ENCODE results near the gene AFF3.
A peak's percentile ranks its signal among the peaks of the same experiment; 100 is the strongest.
"Not testable (repeated sequence)": the region's sequence is repeated elsewhere in the genome, so short reads cannot be mapped to it uniquely, and the experiment has no call there.

AFF3 gene

DNA sequence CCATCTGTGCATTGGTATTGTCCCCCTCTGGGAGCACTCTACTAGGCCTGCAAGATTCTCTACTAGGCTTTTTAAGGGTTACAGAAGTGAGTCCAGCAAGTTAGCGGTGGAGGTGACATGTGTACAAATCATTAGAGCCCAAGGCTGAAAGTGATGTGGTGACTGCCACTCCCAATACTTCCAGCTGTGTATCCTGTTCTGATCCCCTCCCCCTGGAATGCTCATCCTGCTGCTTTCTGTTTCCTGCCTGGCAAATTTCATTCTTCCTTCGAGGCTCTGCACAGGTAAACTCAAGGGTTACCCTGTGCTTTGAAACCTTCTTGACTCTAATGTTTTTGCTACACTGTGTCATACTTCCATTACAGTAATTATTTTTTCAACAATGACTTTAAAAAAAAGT lies 394.0 kb downstream of the AFF3 start:
- DNase-seq: no peak
- ATAC-seq: no peak

DNA sequence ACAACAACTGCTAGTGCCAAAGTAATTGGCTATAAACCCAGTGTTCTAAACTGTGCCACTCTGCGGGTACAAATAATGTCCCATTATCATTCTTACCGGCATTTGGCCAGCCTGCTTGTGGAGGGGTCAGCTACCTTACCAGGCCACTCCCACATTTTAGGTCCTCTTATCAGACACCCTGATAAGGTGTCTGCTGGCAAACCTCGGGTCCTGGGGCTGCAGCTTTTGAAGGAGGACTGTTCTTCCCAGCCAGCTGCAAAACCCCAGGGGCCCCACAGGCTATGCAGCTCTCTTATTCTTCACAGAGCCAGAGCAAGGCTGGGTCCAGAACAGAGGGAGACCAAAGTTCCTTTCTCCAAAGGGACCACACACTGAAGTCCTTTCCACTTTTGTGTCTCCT lies 394.5 kb downstream of the AFF3 start:
- DNase-seq (no peak), ATAC-seq (no peak)

GRCh38 chr2:99743146-99743545 lies 399.2 kb downstream of the AFF3 start:
- no peak for ATAC-seq
- no peak for DNase-seq

GRCh38 chr2:99737537-99737936 lies 404.9 kb downstream of the AFF3 start:
- ATAC-seq (no peak), DNase-seq (no peak)

DNA sequence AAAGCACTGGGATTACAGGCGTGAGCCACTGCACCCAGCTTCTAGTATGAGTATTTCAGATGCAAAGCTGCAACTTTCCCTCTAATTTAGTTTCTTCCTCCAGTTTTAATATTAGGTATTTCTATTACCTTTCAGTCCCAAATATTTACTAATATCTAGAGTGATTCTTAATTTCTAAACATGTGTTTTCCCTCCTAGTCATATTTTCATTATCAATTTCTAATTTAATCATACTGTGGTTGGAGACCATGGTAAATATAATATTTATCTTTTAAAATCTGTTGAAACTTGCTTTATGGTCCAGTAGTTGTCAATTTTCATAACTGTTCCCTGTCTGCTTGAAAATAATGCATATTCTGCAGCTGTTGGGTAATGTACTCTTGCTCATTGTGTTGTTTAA lies 406.6 kb downstream of the AFF3 start:
- no peak for DNase-seq
- no peak for ATAC-seq

DNA sequence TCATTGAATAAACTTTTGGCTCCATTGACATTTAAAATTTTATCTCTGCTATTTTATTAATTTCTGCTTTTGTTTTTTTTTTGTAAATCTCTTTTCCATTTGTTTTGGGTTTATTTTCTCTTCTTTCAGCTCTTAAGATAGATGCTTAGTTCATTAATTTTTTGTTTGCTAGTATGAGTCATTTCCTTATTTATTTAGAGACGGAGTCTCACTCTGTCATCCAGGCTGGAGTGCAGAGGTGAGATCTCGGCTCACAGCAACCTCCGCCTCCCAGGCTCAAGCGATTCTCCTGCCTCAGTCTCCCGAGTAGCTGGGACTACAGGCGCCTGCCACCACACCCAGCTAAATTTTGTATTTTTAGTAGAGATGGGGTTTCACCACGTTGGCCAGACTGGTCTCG lies 407.1 kb downstream of the AFF3 start:
- DNase-seq, ATAC-seq: not testable (repeated sequence)

DNA sequence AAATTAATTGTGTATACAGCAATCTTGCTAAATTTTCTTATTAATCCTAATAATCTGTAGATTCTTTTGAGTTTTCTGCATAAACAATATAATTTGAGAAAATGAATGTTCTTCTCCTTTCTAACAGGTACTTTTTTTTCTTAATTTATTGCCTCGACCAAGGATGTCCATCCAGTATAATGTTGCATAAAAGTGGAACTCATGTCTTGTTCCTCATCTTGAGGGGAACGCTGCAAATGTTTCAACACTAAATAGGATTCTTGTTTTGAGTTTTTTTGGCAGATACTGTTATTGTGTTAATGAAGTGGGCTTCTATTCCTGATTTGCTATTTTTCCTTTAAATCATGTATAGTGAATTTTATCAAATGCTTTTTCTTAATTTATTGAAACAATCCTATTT lies 408.2 kb downstream of the AFF3 start:
- ATAC-seq (no peak), DNase-seq (no peak)

DNA sequence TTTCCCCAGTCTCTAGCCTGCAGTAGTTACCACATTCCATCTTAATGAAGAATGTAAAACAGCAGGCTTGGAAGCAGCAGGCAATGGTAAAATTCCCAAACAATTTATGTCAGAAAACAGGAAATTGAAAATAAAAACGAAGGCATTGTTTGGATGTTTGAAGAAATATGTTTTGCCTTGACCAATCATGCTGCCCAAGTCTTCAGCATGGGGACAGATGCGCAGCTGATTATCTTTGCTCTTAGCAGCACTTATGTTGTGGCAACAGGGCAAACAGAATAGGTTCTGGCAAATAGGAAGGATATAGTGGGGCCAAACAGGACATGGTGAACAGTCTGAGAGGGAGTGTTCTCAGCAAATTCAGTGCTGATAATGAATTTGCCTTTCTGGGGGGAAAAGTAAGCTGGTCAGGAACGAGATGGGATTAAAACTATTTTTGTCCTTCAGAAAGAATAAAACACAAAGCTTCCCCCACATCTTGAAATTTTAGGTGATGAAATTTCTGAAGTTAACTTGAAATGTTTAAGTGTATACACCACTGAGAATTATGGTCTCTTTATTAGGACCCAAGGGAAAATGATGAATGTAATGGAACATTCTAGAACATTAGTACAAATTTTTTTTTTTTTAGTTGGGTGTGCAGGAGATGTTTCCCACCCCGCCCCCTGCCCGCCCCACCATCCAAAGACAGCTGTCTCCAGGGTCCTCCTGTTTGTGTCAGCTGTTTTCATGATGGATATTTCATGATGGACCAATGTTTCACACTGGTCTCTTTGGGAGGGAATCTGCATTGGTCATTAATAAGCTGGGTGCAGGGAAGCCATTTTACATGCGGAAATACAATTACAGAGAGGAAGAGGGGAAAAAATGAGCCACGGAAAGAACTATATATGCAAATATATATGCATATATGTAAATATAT lies 413.0 kb downstream of the AFF3 start:
- no peak for ATAC-seq

GRCh38 chr2:99728166-99728565 lies 414.2 kb downstream of the AFF3 start:
- no peak for ATAC-seq
- DNase-seq: no peak

More for the DNA sequence above, 413.0 kb downstream of the AFF3 start:
- no peak for DNase-seq

DNA sequence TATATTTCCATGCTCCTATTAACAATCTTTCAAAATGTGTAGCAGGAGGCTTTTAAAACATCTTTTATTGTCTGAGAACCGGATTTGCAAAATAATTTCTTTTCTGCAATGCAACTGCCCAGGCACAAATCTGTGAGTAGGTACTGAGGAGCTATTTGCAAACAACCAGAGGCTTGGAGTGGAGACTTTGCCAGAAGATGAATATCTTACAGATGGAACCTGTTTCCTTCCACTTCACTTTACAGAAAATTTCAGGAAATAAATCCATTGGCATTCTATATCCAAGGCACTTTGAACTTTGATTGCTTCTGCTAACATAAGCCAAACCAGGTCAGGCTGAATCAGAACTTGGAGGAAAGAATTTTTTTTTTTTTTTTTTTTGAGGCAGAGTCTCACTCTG lies 415.2 kb downstream of the AFF3 start:
- ATAC-seq (no peak), DNase-seq (no peak)

DNA sequence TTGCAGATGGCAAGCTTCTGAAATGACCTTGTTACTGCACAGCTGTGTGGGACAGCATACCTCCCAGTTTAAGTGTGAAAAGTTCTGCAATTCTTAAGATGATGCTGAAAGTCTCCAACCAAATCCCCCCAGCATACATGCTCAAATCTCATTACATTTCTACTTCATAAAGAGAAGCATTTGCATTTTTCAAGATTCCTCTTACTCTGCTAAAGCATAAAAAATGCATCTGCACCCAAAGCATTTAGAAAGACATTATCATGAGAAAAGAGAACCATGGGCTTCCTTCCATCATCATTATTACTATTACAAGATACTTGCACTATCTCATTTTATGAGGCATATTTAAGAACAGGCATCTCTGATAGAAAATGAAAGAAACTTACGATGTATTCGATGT lies 415.7 kb downstream of the AFF3 start:
- ATAC-seq (no peak), DNase-seq (no peak)

- DNase-seq: no peak
These were observed 416.6 kb downstream of the AFF3 start for GRCh38 chr2:99725820-99726219.

GRCh38 chr2:99722476-99722875 lies 419.9 kb downstream of the AFF3 start:
- DNase-seq (no peak), ATAC-seq (no peak)

More at GRCh38 chr2:99725820-99726219, 416.6 kb downstream of the AFF3 start:
- ATAC-seq: no peak

GRCh38 chr2:99719102-99719501 lies 423.3 kb downstream of the AFF3 start:
- DNase-seq (no peak), ATAC-seq (no peak)

- DNase-seq (no peak), ATAC-seq (no peak)
These were observed 426.4 kb downstream of the AFF3 start for GRCh38 chr2:99715956-99716355.

GRCh38 chr2:99714349-99714748 lies 428.0 kb downstream of the AFF3 start:
- ATAC-seq (no peak), DNase-seq (no peak)

DNA sequence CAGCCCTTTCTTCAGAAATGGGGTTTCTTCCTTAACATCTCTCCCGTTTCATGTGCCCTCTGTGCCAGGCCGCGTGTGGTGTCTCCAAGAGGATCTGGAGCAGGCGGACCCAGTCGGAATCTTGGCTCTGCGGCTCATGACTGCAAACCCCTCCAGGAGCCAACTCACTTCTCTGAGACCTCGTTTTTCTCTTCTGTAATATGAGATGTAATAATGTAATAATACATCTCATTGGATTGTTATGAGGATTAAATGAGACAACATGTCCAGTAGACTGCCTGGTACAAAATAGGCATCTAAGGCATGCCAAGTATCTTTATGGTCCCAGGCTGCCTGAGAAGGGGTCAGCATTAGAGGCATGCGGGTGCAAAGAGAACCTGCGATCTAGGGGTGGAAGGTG lies 431.2 kb downstream of the AFF3 start:
- ATAC-seq (no peak), DNase-seq (no peak)

DNA sequence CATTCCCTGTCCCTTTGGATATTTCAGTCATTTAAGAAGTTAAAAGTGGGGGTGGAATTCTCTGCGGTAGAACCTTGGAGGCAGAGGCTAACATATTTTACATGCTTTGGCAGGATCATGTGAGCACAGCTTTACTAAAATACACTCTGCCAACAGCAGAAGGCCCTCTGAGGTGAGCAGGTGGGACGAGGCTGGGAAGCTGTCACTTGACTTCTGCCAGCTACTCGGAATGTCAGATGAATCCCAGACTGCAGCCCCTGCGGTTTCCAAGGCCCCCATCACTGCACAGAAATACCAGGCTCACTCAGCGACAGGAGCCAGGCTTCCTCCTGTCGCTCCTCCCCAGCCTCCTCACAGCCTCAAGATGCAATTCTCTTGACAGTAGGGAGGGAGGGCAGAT lies 431.7 kb downstream of the AFF3 start:
- no peak for DNase-seq
- no peak for ATAC-seq

DNA sequence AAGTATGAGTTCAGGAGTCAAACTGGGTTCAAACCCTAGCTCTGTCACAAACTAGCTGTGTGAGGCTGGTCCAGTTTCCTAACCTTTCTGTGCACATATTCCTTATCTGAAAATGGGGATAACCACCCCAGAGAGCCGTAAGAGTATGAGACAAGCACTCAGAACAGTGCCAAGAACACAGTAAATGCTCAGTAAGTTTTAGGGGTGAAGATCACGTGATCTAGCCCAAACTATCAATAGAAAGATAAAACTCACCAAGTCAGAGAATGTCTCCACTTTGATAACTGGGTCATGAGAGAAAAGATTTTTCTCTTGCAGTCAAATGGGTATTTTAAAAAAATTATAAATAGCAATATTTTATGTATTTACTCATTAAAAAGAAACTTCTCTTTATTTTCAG lies 433.2 kb downstream of the AFF3 start:
- DNase-seq (no peak), ATAC-seq (no peak)

GRCh38 chr2:99708231-99708630 lies 434.2 kb downstream of the AFF3 start:
- no peak for ATAC-seq
- no peak for DNase-seq

- DNase-seq (no peak), ATAC-seq (no peak)
These were observed 434.8 kb downstream of the AFF3 start for GRCh38 chr2:99707592-99707991.

DNA sequence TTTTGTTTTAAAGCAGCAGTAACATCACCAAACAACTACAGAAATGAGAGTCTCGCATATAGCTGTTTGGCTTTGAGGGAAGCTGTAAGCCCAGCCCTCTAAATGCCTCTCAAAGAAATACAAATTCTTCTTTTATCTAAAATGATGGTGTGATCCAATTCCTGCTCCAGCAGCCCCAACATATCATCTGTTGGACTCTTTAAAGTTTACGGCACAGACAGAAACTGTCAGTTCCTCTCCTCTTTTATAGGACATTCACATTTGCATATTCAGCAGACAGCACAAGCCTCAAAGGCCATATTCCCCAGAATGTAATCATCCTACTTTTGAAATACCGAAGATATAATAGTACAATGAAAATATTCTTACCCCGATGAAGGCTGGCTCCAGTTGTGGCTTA lies 435.7 kb downstream of the AFF3 start:
- no peak for DNase-seq
- ATAC-seq: no peak

- ATAC-seq: peak; percentile 28
- no peak for DNase-seq
These were observed 440.9 kb downstream of the AFF3 start for GRCh38 chr2:99701503-99701902.
